HG02973 (cell line): ENCODE results near the gene B4GALT3.

Experiments
- ATAC-seq: cut with Tn5 transposase; IDR thresholded peaks from one replicate; pipeline ENCODE4 v1.9.1; 2021; ENCODE audit warnings: moderate library complexity; ENCODE audit not compliant: unreplicated experiment

B4GALT3 gene

DNA sequence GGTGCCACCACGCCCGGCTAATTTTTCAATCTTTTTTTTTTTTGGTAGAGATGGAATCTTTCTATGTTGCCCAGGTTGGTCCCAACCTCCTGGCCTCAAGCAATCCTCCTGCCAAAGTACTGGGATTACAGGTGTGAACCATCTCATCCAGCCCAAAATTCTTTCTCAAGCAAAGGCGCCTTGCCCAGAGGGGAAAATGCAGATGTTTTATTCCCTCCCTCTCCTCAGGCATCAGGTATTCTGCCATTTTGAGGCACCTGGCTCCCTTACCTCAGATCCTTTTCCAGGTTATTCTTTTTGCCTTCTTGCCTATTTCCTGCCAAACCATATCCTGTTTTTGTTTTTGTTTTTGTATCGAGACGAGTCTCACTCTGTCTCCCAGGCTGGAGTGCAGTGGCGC lies 11.1 kb upstream of the B4GALT3 start:
- ATAC-seq, result no peak

DNA sequence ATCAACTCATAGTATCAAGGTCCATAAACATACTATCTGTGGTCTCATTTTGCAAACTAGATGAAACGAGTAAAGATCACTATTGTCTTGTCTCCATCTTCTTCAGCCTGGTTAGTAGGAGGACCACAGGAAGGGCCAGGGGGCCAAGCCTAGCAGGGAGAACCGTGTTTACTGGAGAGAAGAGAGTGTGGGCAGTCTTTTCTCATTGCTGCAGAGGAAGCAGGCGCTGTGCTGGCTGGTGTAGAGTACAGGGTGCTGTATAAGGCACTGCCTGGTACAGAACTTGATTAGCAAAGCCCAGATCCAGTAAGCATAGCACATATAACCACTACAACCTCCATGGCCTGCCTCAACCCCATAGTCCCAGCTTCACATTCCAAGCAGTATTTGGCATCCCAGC lies 10.0 kb upstream of the B4GALT3 start:
- ATAC-seq, result no peak

DNA sequence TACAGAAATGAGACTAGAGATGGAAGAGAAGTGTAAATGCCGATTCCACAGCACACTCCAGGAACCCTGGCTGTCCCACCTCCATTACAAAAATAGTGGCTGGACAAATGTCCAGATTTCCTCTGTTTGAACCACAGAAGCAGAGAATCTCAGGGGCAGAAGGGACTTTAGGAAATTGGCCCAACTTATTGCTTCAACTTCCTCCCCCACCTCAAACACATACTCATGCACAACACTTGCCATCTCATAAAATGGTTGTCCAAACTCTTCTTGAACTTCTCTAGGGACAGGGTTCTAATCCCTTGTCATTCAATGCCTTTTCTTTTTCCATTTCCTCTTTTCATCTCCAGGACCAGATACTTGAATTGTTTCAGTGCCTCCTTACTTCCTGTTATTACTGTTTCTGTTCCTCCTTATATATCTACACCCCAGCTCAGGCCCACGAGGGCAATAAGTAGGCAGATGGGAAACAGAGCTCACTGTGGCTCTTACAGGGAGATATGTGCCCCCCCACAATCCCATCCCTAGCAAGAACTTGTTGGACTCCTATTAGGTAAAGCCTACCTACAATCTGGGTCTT lies 8.5 kb upstream of the B4GALT3 start:
- peak; percentile 34 for ATAC-seq

DNA sequence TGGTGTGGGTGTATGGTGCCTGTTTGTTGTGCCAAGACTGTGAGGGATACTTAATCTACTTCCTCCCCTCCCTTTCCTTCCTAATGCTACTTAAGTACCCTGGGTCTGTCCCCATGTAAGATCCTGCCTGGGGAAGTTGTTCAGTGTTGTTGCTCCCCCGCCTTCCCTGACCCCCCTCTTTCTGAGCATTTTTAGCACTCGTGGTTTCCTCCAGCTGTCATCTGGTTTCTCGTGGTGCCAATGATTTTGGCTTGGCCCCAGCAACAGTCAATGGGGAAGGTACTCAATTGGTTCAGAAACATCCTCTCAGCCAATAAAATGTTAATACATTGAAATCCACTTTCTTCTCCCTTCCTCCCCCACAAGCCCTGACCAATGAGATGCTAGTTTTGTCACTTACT lies 8.0 kb upstream of the B4GALT3 start:
- peak; percentile 54 for ATAC-seq

DNA sequence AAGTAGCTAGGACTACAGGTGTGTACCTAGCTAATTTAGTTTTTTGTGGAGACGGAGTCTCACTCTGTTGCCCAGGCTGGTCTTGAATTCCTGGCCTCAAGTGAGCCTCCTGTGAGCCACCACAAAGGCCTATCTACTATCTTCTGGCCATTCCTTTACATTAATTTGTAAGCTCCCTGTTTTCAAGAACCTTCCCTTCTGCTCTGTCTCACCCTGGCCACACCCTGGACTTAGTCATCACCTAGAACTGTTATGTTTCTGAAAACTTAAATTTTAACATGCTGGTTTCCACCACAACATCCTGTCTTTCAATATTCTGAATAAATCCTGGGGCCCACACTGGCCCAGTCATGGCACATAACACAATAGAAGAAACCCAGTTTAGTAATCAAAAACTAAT lies 4.9 kb upstream of the B4GALT3 start:
- peak; percentile 38 for ATAC-seq

DNA sequence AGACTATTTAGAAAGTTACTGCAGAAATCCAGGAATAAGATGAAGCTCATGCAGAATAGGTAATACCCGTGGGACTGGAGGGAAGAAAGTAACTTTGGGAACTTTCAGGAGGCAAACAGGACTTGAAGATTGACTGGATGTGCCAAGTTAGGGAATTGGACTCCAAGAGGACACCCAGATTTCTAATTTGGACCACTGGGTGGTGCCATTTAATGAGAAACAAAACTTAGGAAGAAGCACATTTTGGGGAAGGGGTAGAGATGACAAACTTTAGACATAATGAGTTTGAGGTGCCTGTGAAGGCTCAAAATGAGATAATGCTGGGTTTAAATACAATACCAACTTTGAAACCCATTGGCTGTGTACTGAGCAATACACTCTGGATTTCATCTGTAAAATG lies 3.3 kb upstream of the B4GALT3 start:
- no peak for ATAC-seq

DNA sequence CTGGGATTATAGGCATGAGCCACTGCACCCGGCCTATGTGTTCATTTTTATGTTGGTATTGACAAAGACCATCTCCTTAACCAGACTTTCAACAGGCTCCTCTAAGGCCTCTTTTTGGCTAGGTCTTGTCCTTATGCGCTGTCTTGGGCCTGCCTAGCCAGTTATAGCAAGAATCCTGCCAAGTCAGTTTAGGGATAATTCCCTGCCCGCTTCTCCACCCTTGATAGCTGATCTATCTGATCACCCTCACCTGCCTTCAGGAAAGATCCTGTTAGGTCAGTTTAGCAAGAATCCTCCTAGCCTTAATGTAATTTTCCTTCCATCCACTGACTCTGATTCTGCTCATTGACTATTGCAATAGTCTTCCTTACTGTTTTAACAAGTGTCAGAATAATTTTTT lies 2.4 kb upstream of the B4GALT3 start:
- no peak for ATAC-seq

DNA sequence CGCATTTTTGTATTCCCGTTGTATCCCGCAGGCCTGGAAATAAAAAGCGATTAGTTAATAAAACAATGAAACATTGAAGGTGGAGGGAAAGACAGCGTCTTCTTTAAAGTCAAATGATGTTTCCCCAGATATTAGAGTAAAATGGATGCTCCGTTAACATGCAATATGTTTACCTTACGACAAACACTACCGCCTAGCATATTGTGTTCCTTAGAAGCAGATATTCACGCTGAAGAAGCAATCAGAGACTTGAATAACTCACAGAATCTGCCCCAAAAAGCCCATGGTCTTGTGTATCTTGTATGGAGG lies 583 bp upstream of the B4GALT3 start:
- ATAC-seq, result no peak

DNA sequence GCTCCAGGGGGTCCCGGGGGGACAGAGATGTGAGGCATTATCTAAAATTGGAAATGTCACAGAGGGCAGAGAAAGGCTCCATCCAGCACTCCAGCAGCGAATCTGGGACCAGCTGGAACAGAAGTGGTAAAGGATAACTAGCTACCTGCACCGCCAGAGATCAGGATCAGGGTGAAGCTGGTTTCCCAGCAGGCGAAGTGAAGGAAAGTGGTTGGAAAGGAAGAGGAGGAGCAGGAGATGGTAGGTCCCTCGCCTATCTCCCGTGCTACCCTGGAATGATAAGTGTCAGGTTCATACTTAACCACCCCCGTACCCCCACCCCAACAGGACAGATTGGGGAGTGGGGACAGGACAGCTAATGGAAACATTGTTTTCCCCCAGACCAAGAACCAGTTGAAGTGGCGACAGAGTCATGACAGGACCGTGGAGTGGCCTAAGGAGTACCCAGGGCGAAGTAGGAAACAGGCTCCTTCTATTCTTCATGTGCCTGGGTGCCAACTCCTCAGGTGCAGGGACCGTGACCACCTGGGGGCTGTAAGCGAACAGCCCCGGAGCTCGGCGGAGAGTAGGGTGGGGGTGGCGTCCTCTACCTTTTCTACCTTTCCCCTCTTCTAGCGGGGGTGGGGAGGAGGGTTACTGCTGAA lies 717 bp downstream of the B4GALT3 start:
- no peak for ATAC-seq

DNA sequence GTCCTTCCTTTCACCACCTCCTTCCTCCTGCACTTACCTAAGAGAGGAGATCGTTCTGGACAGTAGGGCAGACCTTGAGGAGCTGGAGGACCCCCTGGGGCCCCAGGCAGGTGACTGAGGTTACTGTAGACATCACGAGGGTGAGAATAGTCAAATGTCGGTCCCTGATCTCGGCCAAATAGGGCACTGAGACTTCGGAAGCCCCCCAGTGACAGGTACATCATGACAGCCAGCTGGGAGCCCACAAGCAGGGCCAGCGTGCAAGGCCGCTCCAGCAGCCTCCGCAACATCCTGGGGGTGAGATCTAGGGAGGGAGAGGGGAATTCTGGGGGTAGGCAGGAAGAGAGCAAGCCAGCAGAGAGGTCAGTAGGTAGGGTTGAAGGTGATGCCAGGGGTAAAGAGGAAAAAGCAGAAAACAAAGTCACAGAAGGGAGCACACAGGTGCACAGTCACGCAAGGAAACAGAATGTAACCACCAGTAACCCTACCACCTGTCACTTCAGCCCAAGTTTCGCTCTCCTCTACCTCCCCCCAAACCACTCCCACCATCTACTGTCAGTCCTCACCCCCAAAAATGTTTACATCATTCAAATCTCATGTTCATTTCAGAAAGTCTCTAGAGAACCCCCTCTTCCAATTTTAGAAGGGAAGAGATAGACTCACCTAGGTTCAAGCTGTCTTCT lies 1.4 kb downstream of the B4GALT3 start:
- ATAC-seq, result no peak

DNA sequence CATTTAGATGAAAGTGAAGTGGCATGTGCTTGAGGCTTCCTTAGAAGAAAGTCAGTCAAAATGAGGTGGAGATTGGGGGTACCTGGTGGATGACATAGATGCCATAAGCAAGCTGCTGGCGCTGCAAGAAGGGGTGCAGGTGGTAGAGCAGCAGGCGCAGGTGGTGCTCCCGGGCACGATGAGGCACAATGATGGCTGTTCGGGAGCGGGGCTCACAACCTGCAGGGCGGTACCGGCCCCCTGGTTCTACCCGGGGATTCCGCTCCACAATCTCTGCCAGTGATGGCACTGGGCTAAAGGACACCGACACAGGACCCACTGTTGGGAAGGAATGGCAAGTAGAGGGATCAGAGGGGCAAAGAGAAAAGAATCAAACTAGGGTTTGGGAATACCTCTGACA lies 2.4 kb downstream of the B4GALT3 start:
- no peak for ATAC-seq

DNA sequence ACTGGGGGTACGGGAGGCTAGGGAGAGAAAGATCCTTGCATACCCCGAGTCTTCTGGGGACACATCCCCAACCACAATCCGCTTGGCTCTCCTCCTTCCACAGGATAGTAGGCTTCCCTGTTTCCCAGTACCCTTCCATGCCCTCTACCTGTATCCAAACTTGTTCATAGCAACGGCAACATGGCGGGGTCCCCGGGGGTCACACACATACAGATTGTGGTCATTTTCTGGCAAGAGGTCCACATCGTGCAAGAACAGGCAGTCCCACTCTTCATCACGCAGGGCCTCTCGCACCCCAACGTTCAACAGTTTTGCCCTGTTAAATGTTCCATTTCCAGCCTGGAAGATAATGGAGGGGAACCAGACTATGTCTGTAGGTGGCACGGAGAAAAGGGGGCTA lies 3.6 kb downstream of the B4GALT3 start:
- ATAC-seq, result no peak

DNA sequence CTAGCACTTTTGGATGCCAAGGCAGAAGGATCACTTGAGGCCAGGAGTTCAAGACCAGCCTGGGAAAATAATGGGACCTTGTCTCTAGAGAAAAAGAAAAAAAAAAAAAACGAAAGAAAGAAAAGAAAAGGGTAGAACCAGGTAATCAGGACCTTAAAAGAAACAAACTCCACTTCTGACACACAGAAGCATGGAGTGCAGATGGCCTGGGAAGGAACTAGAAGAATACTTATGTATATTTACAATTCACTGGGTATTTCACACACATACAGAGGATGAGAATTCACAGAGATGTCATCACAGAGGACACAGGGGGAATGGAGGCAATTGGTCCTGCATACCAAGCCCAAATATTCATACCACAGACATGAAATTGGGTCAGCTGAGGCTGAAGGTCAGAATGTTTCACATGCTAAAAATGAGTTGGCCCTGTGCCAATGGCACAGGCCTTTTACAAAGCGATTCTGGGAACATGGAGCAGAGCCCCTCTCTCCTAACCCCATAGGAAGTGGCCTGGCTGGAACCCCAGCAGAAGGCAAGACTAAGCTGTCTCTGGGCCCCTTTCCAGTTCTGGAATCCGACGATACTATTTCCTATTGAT lies 4.4 kb downstream of the B4GALT3 start:
- ATAC-seq, result no peak

DNA sequence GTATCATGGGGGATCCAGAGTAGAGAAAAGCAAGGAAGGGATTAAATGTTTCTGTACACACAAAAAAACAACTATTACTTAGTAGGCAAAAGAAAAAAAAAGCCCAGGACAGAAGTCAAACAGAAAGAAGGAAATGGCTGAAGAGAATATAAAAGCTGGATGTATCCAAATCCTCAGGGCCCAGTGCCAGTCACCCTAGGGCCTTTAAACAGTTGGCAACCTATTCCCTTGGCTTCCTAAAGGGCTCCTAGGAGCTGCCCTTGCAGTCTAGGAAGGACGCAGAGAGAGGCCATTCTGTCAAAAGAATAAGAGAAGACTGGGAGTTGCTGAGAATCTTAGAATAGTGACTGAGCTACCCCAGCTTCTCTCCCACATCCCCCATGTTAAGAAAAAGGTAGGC lies 5.0 kb downstream of the B4GALT3 start:
- no peak for ATAC-seq

DNA sequence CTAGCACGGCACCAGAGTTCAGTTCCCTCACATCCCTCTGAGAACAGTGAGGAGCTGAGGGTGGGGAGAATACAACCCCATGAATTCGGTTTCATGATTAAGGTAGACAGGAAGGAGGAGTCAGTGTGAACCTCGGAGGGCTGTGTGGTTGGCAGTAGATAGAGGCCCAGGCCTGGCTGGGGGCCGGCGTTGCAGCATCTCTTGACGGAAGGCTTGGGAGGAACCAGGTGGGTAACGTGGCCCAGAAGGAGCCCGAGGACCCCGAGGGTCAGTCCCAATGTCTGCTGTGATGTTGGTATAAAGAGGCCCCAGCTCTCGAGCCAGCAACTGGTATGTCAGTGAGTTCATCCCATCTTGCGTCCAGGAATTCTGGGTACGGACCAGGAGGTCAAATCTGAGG lies 5.6 kb downstream of the B4GALT3 start:
- no peak for ATAC-seq

DNA sequence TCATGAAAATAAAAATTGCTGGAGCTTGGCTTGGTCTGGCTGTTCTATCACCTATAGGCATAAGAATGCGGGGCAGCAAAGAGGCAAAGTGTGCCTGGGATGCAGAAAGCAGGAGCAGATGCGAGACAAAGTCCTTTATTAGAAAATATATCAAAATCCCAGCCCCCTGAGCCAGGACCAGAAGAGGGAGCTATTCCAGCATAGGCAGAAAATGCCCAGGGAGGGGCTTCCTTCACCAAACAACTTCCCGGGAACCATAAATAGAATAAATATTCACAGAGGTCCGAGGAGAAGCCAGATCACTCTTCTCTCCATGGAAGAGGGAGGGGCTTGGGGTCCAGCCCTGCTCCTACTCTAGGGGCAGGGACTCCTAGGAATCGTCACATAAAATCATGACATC lies 6.1 kb downstream of the B4GALT3 start:
- no peak for ATAC-seq

DNA sequence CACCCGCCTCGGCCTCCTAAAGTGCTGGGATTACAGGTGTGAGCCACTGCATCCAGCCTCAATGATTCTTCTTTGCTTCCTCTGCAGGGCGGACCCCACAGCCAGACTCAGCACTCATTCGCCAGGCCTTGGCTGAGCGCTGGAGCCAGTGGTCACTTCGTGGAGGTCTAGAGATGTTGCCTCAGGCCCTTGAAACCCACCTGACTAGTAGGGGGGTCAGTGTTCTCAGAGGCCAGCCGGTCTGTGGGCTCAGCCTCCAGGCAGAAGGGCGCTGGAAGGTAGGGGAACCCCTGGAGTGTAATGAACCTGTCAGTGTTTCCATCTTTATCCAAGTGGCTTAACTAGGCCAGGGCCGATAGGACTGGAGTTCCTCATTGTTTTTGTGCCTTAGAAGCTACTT lies 8.4 kb downstream of the B4GALT3 start:
- no peak for ATAC-seq

DNA sequence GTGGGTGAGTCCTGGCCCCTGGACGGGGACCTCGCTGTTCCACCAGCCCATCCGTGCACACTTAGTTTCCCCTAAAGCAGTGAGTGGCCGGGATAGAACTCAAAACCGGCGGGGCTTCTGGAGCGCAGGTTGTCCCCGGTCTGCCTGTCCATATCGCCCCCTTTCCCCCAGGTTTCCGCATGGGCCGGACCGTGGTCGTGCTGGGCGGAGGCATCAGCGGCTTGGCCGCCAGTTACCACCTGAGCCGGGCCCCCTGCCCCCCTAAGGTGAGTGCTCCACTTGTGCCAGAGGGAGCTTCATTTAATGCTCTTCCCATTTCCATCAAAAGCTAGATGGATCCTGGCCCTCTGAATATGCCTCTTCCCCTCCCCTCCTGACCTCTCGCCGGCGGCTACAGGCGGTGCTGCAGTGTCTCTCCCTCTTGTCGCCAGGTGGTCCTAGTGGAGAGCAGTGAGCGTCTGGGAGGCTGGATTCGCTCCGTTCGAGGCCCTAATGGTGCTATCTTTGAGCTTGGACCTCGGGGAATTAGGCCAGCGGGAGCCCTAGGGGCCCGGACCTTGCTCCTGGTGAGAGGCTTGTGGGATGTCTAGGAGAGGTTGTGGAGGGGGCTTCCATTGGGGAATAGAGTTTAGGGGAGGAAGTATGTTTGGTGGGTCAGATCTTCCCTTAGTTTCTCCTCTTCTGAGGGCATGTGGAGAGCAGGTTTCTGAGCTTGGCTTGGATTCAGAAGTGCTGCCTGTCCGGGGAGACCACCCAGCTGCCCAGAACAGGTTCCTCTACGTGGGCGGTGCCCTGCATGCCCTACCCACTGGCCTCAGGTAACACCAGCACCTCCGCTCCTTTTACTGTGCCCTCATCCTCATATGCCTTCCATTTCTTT lies 10.4 kb downstream of the B4GALT3 start:
- no peak for ATAC-seq

DNA sequence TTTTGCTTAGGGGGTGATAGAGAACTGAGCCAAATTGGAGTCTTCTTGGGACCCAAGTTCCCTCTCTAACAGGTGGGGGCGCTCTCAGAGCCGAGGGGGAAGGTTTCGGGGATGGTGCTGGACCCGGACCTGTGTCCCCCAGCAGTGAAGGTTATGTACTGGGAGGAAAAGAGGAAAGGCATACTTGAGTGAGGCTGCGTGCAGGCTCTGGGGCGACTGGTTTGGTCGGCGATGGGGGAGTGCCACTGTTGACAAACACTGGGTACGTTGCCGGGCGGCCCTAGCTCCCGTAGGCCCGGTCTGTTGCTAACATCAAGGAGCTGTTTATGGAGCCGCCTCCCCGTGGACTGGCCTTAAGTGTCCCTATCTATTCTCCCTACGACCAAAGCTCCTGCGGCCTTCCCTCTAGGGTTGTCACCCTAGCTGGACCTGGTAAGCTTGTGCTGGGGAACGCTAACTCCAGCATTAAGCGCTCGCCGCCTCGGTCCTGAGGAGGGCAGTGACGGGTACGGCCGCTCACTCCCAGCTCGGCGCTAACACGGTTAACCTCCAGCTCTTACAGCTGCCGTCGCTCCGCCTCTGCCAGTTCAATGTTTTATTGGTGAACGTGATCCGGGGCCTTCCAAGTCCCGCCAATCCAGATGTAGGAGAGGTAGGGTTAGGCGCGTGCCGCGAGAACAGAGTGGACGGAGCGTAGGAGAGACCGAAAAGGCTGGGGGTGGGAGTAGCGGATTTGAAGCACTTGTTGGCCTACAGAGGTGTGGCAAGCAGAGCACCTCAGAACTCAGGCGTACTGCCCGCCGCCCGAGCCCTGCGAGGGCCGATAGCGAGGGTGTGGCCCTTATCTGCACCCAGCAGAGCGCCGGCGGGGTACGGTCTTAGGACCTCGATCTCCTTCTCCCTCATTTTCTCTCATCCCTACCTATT lies 11.3 kb downstream of the B4GALT3 start, which contains the start of gene PPOX:
Gene PPOX (plus strand): TSS at position 685 of the 927 bp plus-strand sequence. CDS start 422 bp downstream, outside the sequence.
- ATAC-seq, result peak; percentile 86

DNA sequence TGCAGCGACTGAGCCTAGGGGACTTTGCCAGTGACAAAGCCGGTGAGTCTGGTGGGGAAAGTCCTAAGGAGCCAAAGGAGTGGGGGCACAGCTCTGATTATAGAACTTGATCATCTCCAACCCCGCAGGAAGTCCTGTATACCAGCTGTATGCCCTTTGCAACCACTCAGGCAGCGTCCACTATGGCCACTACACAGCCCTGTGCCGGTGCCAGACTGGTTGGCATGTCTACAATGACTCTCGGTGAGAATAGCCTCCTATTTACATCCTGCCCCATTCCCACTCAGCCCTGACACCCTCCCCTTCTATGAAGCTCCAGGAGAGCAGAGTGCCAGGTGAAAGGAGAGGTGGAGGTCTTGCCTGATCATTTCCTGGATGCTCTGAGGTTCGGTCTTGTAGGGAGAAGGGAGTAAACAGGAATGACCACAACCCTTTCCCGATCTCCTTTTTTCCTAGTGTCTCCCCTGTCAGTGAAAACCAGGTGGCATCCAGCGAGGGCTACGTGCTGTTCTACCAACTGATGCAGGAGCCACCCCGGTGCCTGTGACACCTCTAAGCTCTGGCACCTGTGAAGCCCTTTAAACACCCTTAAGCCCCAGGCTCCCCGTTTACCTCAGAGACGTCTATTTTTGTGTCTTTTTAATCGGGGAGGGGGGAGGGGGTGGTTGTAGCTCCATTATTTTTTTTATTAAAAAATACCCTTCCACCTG lies 12.3 kb downstream of the B4GALT3 start:
- ATAC-seq, result no peak
